Thyroid gland (tissue), 4 donors: ENCODE data around the gene INHBA. TPM values are rescaled to one million over a fixed set of nuclear protein-coding genes. Genes with fewer than 3 reads are reported as not detected.
A peak's percentile ranks its signal among the peaks of the same experiment; 100 is the strongest.

Experiments used
- DNase-seq, 2 donors: peaks; one replicate each; pipeline ENCODE4 v3.0.0-alpha.2; 2019
- H3K27ac ChIP-seq, 3 donors: fragments of 200-600 bp; sonication (generic); 1 replicate in 2 of 3; 2 replicates in 1 of 3; pipeline ENCODE4 v1.5.1; 2016 to 2019; ENCODE audit warnings: mild to moderate bottlenecking in 1 of 3, moderate library complexity in 1 of 3
- H3K27me3 ChIP-seq: fragments of 200-600 bp; sonication (generic); one replicate; pipeline ENCODE4 v1.5.1; 2019
- H3K36me3 ChIP-seq, 2 donors: fragments of 200-600 bp; sonication (generic); one replicate each; pipeline ENCODE4 v1.5.1; 2016 to 2019
- H3K4me1 ChIP-seq, 2 donors: fragments of 200-600 bp; sonication (generic); one replicate each; pipeline ENCODE4 v1.5.1; 2017 to 2019
- H3K4me3 ChIP-seq, 3 donors: fragments of 200-600 bp; sonication (generic); replicated peaks in 1 of 3; 1 replicate in 2 of 3; 2 replicates in 1 of 3; pipeline ENCODE4 v1.5.1; 2016; ENCODE audit warnings: mild to moderate bottlenecking in 1 of 3
- H3K9me3 ChIP-seq: fragments of 200-600 bp; sonication (generic); one replicate; pipeline ENCODE4 v1.5.1; 2017
- CTCF ChIP-seq, 6 experiments: fragments of 200-600 bp in 3 of 6; fragments of 450-650 bp in 3 of 6; sonication (generic) in 3 of 6; IDR thresholded peaks; one replicate each; pipeline ENCODE4 v1.5.1; 2016 to 2019; ENCODE audit warnings: antibody characterized with exemption in 6 of 6, mild to moderate bottlenecking in 2 of 6, inconsistent platforms in 1 of 6, moderate library complexity in 1 of 6
- POLR2A ChIP-seq, 2 donors: fragments of 450-650 bp; IDR thresholded peaks; one replicate each; pipeline ENCODE4 v1.6.1; 2017; ENCODE audit warnings: antibody characterized with exemption in 2 of 2, mild to moderate bottlenecking in 2 of 2, moderate library complexity in 1 of 2
- WGBS, 2 donors: methylation state at CpG; one replicate each; pipeline ENCODE4 v1.1.5; 2017; 5-methylcytosine and 5-hydroxymethylcytosine counted together
- intact Hi-C: fragments of 100-400 bp; cut with DNase I; formaldehyde crosslinking; loops from one replicate; pipeline ENCODE4 v1.15.1; 2023
- total RNA-seq, 4 donors: library from RNA; depleted of rRNA; stranded (reverse); fragments of >200 nt; gene quantifications; one replicate each; pipeline ENCODE4 v1.2.3, GENCODE V29; 2016

Gene INHBA
- total RNA-seq, 4 donors from 2014 or later, result 1.3 to 3.0 (median 1.5) TPM

- Histone ChIP-seq H3K36me3 (no peaks in the 10 kb centered on the region), H3K4me3 (no peak overlapping the region), H3K9me3 (no peaks in the 10 kb centered on the region), H3K27ac (no peak overlapping the region), H3K27me3 (no peaks in the 10 kb centered on the region), H3K4me1 (no peaks in the 10 kb centered on the region)
- intact Hi-C loops, result no loop called here
- DNase-seq, result no peak
- WGBS, 2 donors, result 83 to 84% methylated on average over 7 of the region's 7 CpGs
- TF ChIP-seq CTCF (IDR thresholded peaks at IDR 0.05) (no peak), POLR2A (IDR thresholded peaks at IDR 0.05) (no peak)
Measured at GRCh38 chr7:41732843-41733306, 30.0 kb upstream of the INHBA start.

DNA sequence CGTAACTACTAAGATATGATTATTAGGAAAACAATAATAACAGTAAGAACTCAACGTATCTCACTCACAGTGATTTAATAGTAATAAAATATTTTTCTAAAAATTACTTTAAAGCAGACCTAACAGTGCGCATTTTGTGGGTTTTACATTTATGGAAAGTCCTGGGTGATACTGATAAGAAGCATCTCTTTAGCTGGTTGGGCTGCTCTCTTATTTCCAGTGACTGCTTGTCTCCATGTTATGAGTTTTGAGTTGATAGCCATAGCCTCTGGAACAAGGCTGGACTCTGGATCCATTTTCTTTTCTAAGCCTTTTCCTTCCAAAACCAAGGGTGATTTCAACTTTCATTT lies 29.5 kb upstream of the INHBA start:
- Histone ChIP-seq H3K27ac (no peak overlapping the region), H3K4me3 (no peak overlapping the region), H3K27me3 (no peaks in the 10 kb centered on the region), H3K4me1 (no peaks in the 10 kb centered on the region), H3K9me3 (no peaks in the 10 kb centered on the region), H3K36me3 (no peaks in the 10 kb centered on the region)
- 47 to 50% methylated on average over 3 of the region's 3 CpGs for WGBS, 2 donors
- intact Hi-C loops, result no loop called here
- no peak for DNase-seq
- no peak for TF ChIP-seq POLR2A (IDR thresholded peaks at IDR 0.05)

GRCh38 chr7:41731493-41732435 lies 28.9 kb upstream of the INHBA start:
- intact Hi-C loops, result no loop called here
- no peaks in the 10 kb centered on the region for H3K36me3 ChIP-seq
- peak in 3 of 6 experiments; percentile 39 to 47 (median 40) for TF ChIP-seq CTCF (IDR thresholded peaks at IDR 0.05)
- TF ChIP-seq POLR2A (IDR thresholded peaks at IDR 0.05), result no peak
- H3K4me1 ChIP-seq, result no peaks in the 10 kb centered on the region
- no peaks in the 10 kb centered on the region for H3K9me3 ChIP-seq
- no peak for DNase-seq
- no peaks in the 10 kb centered on the region for H3K27me3 ChIP-seq
- 69 to 70% methylated on average over 7 of the region's 7 CpGs for WGBS, 2 donors
- no peak overlapping the region for H3K27ac ChIP-seq
- no peak overlapping the region for H3K4me3 ChIP-seq

DNA sequence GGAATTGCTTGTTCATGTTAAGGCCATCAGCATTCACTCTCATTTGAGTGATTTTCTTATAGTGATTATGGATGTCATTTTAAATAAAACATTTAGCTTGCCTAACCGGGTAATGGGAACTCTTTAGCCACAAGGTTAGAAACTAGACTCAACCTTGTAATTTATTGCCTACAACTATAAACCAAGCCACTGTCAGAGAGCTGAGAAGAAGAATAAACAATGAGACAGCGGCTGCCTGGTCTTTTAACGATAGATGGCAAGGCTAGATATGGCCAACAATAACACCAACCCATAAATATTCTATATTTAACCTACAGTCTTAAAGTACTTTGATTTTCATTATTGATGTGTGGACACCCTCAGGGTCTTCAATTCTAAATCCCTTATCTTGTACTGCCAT lies 27.8 kb upstream of the INHBA start:
- Histone ChIP-seq H3K9me3 (no peaks in the 10 kb centered on the region), H3K27ac (no peak overlapping the region), H3K27me3 (no peaks in the 10 kb centered on the region), H3K4me3 (no peak overlapping the region), H3K4me1 (no peaks in the 10 kb centered on the region), H3K36me3 (no peaks in the 10 kb centered on the region)
- 74 to 78% methylated on average over 3 of the region's 3 CpGs for WGBS, 2 donors
- intact Hi-C loops, result no loop called here
- TF ChIP-seq CTCF (IDR thresholded peaks at IDR 0.05) (no peak), POLR2A (IDR thresholded peaks at IDR 0.05) (no peak)
- no peak for DNase-seq

DNA sequence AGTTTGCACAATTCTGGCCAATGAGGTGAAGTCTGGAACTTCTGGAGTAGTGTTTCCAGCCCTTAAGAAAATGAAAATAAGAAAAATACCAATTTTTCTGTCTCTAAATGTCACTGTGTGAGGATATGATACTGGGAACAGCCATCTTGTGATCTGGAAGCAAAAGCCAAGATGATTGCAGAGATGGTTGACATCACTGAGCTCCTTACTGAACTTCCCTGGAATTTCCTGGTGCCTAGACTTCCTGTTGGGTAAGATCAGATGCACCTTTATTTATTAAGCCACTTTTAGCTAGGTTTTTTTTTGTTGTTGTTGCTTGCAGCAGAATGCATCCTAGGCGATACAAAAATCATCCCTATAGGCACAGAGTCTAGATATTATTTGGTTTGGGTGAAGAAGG lies 27.3 kb upstream of the INHBA start:
- no peak for DNase-seq
- 100% methylated on average over 1 of the region's 1 CpG for WGBS, 2 donors
- Histone ChIP-seq H3K9me3 (no peaks in the 10 kb centered on the region), H3K27me3 (no peaks in the 10 kb centered on the region), H3K27ac (no peak overlapping the region), H3K36me3 (no peaks in the 10 kb centered on the region), H3K4me1 (no peaks in the 10 kb centered on the region), H3K4me3 (no peak overlapping the region)
- intact Hi-C loops, result no loop called here
- no peak for TF ChIP-seq CTCF (IDR thresholded peaks at IDR 0.05)
- no peak for TF ChIP-seq POLR2A (IDR thresholded peaks at IDR 0.05)
